Caco-2 (cell line): Measurements from ENCODE around the gene LRP5. TPM values are rescaled to one million over a fixed set of nuclear protein-coding genes. Genes with fewer than 3 reads are reported as not detected.

Experiments used
- BruUV-seq: library from RNA; stranded (reverse); fragments of 400-500 nt; replicated peaks from 2 replicates; lab custom pipeline; 2021; lab: Mats Ljungman, UMichigan
- CTCF ChIA-PET: fragments of 300-600 bp; sonication (Branson Sonifier 250); formaldehyde crosslinking; loops from one replicate; lab custom pipeline; 2022; ENCODE audit warnings: antibody characterized with exemption; lab: Charles Lee
- POLR2A ChIA-PET: fragments of 300-600 bp; sonication (Branson Sonifier 250); formaldehyde crosslinking; loops from one replicate; lab custom pipeline; 2022; ENCODE audit warnings: antibody characterized with exemption; lab: Charles Lee
- DNase-seq, 2 experiments: peaks; one replicate each; pipeline versions ENCODE4 v3.0.0 to v3.0.0-alpha.2; 2020 to 2022
- H3K27me3 ChIP-seq: replicated peaks from 2 replicates; pipeline ENCODE4 v1.6.0; 2011; ENCODE audit warnings: low read length; ENCODE audit not compliant: control insufficient read depth, insufficient read depth
- H3K36me3 ChIP-seq: 2 replicates; pipeline ENCODE4 v1.5.1; 2011; ENCODE audit warnings: low read length; ENCODE audit not compliant: control insufficient read depth, insufficient read depth
- H3K4me1 ChIP-seq: fragments of 250-450 bp; sonication (Bioruptor Pico); 2 replicates; pipeline ENCODE4 v1.5.1; 2020; ENCODE audit warnings: mild to moderate bottlenecking
- H3K4me3 ChIP-seq: 2 replicates; pipeline ENCODE4 v1.5.1; 2011; ENCODE audit warnings: low read depth, mild to moderate bottlenecking, control low read depth, low read length
- H3K9me3 ChIP-seq: fragments of 250-450 bp; sonication (Bioruptor Pico); 2 replicates; pipeline ENCODE4 v1.5.1; 2020; ENCODE audit warnings: mild to moderate bottlenecking, moderate library complexity
- H3K27ac Mint-ChIP-seq: one replicate; pipeline ENCODE4 v1.8.0; 2022; ENCODE audit warnings: mixed read lengths; ENCODE audit not compliant: unreplicated experiment
- H3K27me3 Mint-ChIP-seq: one replicate; pipeline ENCODE4 v1.8.0; 2022; ENCODE audit warnings: mixed read lengths; ENCODE audit not compliant: insufficient read depth, unreplicated experiment
- H3K36me3 Mint-ChIP-seq: one replicate; pipeline ENCODE4 v1.8.0; 2022; ENCODE audit warnings: mild to moderate bottlenecking, mixed read lengths; ENCODE audit not compliant: insufficient read depth, unreplicated experiment
- H3K4me1 Mint-ChIP-seq: one replicate; pipeline ENCODE4 v1.8.0; 2022; ENCODE audit warnings: low read depth, mixed read lengths; ENCODE audit not compliant: unreplicated experiment
- H3K4me3 Mint-ChIP-seq: one replicate; pipeline ENCODE4 v1.8.0; 2022; ENCODE audit warnings: mild to moderate bottlenecking, moderate library complexity, mixed read lengths; ENCODE audit not compliant: unreplicated experiment
- H3K9me3 Mint-ChIP-seq: one replicate; pipeline ENCODE4 v1.8.0; 2022; ENCODE audit warnings: mixed read lengths; ENCODE audit not compliant: unreplicated experiment
- CTCF ChIP-seq, 2 experiments: fragments of 200-600 bp in 1 of 2; IDR thresholded peaks; 1 replicate in 1 of 2; 2 replicates in 1 of 2; pipeline versions ENCODE4 v1.5.1 to v1.8.0; 2011 to 2022; ENCODE audit warnings: antibody characterized with exemption in 1 of 2, control low read depth in 1 of 2, inconsistent platforms in 1 of 2, low read depth in 1 of 2, low read length in 1 of 2, mild to moderate bottlenecking in 1 of 2, moderate library complexity in 1 of 2; ENCODE audit not compliant: insufficient read depth in 1 of 2, severe bottlenecking in 1 of 2, unreplicated experiment in 1 of 2
- intact Hi-C: fragments of 100-400 bp; cut with micrococcal nuclease; formaldehyde crosslinking; loops from one replicate; pipeline ENCODE4 v1.10.0; 2022; ENCODE audit not compliant: unreplicated experiment
- total RNA-seq: library from RNA; stranded (reverse); gene quantifications from 2 replicates; pipeline ENCODE4 v1.2.3, GENCODE V29; 2022

Gene LRP5
- total RNA-seq, 1 experiment from 2014 or later: 94.3 TPM

GRCh38 chr11:68317147-68317785, 4.9 kb downstream of the LRP5 start:
- no peak overlapping the region for H3K4me3 Mint-ChIP-seq
- POLR2A ChIA-PET: no interaction called here
- no peak overlapping the region for H3K4me3 ChIP-seq

GRCh38 chr11:68321293-68322051, 9.1 kb downstream of the LRP5 start:
- H3K27me3 ChIP-seq: no peaks in the 10 kb centered on the region
- no peak for DNase-seq
- no peak overlapping the region for H3K4me3 Mint-ChIP-seq
- no peaks in the 10 kb centered on the region; the same call in 1 of the 2 replicates for H3K36me3 ChIP-seq
- H3K4me1 Mint-ChIP-seq: peaks cover 19% of the 10 kb centered on the region
- H3K27ac Mint-ChIP-seq: peak overlapping the region; percentile 30
- CTCF ChIA-PET: interaction anchor here (1.0 to 1.9 kb wide), 2 partner anchors 21 to 23 kb away, joined by 3 to 8 read pairs; no protein-coding TSS in a partner anchor
- intact Hi-C loops: no loop called here
- H3K9me3 ChIP-seq: no peaks in the 10 kb centered on the region
- H3K27me3 Mint-ChIP-seq: no peaks in the 10 kb centered on the region
- H3K4me1 ChIP-seq: peaks cover 7% of the 10 kb centered on the region; the same call in 1 of the 2 replicates
- peaks cover 12% of the 10 kb centered on the region for H3K9me3 Mint-ChIP-seq
- POLR2A ChIA-PET: interaction anchor here (1.0 kb wide), 1 partner anchor 23 kb away, joined by 3 read pairs; no protein-coding TSS in a partner anchor
- peaks cover 37% of the 10 kb centered on the region for H3K36me3 Mint-ChIP-seq
- BruUV-seq: no TSS peak
- no peak for TF ChIP-seq CTCF (IDR thresholded peaks at IDR 0.05; ENCODE audit: insufficient read depth in 1 of 2, low read depth in 1 of 2, low read length in 1 of 2, severe bottlenecking in 1 of 2, unreplicated experiment in 1 of 2)
- H3K4me3 ChIP-seq: no peak overlapping the region

More at GRCh38 chr11:68317147-68317785, 4.9 kb downstream of the LRP5 start:
- no peak for TF ChIP-seq CTCF (IDR thresholded peaks at IDR 0.05; ENCODE audit: insufficient read depth in 1 of 2, low read depth in 1 of 2, low read length in 1 of 2, severe bottlenecking in 1 of 2, unreplicated experiment in 1 of 2)
- Histone ChIP-seq H3K36me3 (no peaks in the 10 kb centered on the region; the same call in 1 of the 2 replicates), H3K27me3 (no peaks in the 10 kb centered on the region), H3K4me1 (peaks cover 15% of the 10 kb centered on the region), H3K9me3 (no peaks in the 10 kb centered on the region)
- Mint-ChIP-seq H3K36me3 (peaks cover 38% of the 10 kb centered on the region), H3K9me3 (peaks cover 12% of the 10 kb centered on the region), H3K4me1 (peaks cover 42% of the 10 kb centered on the region), H3K27ac (peak overlapping the region; percentile 1), H3K27me3 (no peaks in the 10 kb centered on the region)
- no peak for DNase-seq
- intact Hi-C loops: no loop called here
- CTCF ChIA-PET: interaction anchor here (0.5 kb wide), 1 partner anchor 12 kb away, joined by 4 read pairs; no protein-coding TSS in a partner anchor
- BruUV-seq: no TSS peak

- Mint-ChIP-seq H3K27me3 (no peaks in the 10 kb centered on the region), H3K4me1 (peaks cover 19% of the 10 kb centered on the region), H3K4me3 (no peak overlapping the region), H3K36me3 (peaks cover 38% of the 10 kb centered on the region), H3K27ac (no peak overlapping the region), H3K9me3 (peaks cover 12% of the 10 kb centered on the region)
- Histone ChIP-seq H3K27me3 (no peaks in the 10 kb centered on the region), H3K4me3 (no peak overlapping the region), H3K36me3 (no peaks in the 10 kb centered on the region; the same call in 1 of the 2 replicates), H3K4me1 (peaks cover 7% of the 10 kb centered on the region; the same call in 1 of the 2 replicates), H3K9me3 (no peaks in the 10 kb centered on the region)
- no peak for TF ChIP-seq CTCF (IDR thresholded peaks at IDR 0.05; ENCODE audit: insufficient read depth in 1 of 2, low read depth in 1 of 2, low read length in 1 of 2, severe bottlenecking in 1 of 2, unreplicated experiment in 1 of 2)
- POLR2A ChIA-PET: interaction anchor here (1.0 kb wide), 1 partner anchor 24 kb away, joined by 3 read pairs; no protein-coding TSS in a partner anchor
- DNase-seq: no peak
- intact Hi-C loops: no loop called here
- CTCF ChIA-PET: interaction anchor here (1.0 to 1.9 kb wide), 2 partner anchors 20 to 24 kb away, joined by 3 to 8 read pairs; no protein-coding TSS in a partner anchor
- BruUV-seq: no TSS peak
These were observed 9.7 kb downstream of the LRP5 start for GRCh38 chr11:68322052-68322430.
